ENCODE measurements around the gene TOP1. TPM values are rescaled to one million over a fixed set of nuclear protein-coding genes. Genes with fewer than 3 reads are reported as not detected.

The TOP1 gene
- total RNA-seq, 3 donors from 2014 or later (not counting 1 experiment from before 2014, with no cell fraction given): 32.2 to 36.3 (median 36.3) TPM

DNA sequence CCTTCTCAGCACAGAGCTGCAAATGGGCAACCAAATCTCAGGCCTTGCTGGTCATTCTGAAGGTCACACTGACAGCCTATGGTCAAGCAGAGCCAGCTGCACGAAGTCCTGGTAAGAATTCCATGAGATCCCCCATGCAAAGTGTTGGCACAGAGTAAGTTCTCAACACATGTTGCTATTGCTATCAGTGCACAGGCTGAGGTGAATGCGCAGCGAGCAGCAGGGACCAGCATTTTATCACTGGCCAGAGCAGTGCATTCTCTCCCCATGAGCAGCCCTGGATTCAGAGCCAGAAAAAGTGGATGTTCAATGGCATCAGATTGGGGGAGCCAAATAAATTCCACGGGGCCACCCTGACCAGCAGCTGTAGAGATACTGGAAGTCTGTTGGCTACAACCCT is 44.1 kb upstream of the TOP1 start:
- Mint-ChIP-seq H3K4me1 (peaks cover 17 to 25% of the 10 kb centered on the region in 2 donors), H3K27ac (no peak overlapping the region), H3K27me3 (ENCODE audit: low read depth in 2 of 2) (no peaks in the 10 kb centered on the region), H3K4me3 (no peak overlapping the region), H3K36me3 (no peaks in the 10 kb centered on the region), H3K9me3 (no peaks in the 10 kb centered on the region)
- Histone ChIP-seq H3K36me3 (ENCODE audit: control insufficient read depth, insufficient read depth, low read length) (no peaks in the 10 kb centered on the region), H3K27me3 (ENCODE audit: control insufficient read depth, insufficient read depth, low read length) (no peaks in the 10 kb centered on the region), H3K9me3 (ENCODE audit: control insufficient read depth, insufficient read depth, low read length) (no peaks in the 10 kb centered on the region), H3K4me3 (ENCODE audit: low read length) (no peak overlapping the region), H3K27ac (ENCODE audit: low read length) (no peak overlapping the region), H3K4me1 (ENCODE audit: control insufficient read depth, insufficient read depth, low read length) (peaks cover 16% of the 10 kb centered on the region)
- ATAC-seq: no peak
- WGBS (ENCODE audit: insufficient coverage): 92% methylated on average over 4 of the region's 4 CpGs
- DNase-seq: no peak
- TF ChIP-seq, protein P1, sequence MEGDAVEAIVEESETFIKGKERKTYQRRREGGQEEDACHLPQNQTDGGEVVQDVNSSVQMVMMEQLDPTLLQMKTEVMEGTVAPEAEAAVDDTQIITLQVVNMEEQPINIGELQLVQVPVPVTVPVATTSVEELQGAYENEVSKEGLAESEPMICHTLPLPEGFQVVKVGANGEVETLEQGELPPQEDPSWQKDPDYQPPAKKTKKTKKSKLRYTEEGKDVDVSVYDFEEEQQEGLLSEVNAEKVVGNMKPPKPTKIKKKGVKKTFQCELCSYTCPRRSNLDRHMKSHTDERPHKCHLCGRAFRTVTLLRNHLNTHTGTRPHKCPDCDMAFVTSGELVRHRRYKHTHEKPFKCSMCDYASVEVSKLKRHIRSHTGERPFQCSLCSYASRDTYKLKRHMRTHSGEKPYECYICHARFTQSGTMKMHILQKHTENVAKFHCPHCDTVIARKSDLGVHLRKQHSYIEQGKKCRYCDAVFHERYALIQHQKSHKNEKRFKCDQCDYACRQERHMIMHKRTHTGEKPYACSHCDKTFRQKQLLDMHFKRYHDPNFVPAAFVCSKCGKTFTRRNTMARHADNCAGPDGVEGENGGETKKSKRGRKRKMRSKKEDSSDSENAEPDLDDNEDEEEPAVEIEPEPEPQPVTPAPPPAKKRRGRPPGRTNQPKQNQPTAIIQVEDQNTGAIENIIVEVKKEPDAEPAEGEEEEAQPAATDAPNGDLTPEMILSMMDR (IDR thresholded peaks at IDR 0.05): no peak
- intact Hi-C loops (cut with micrococcal nuclease): no loop called here

DNA sequence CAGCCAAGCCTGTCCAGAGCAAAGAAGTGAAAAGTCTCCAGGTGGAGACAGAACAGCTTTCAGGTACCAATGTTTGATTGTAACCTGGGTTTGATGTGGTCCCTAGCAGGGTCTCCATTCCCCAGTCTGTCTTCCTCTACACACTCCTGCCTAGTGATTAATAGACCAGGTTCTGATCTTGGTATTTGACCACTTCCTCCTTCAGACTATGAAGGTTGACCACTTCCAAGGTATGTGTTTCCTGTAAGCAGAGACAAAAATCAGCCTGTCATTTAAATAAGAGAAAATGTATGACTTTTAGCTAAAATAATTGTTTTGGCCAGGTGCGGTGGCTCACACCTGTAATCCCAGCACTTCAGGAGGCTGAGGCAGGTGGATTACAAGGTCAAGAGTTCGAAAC is 41.8 kb upstream of the TOP1 start:
- Histone ChIP-seq H3K27ac (ENCODE audit: low read length) (no peak overlapping the region), H3K4me1 (ENCODE audit: control insufficient read depth, insufficient read depth, low read length) (peaks cover 30% of the 10 kb centered on the region), H3K36me3 (ENCODE audit: control insufficient read depth, insufficient read depth, low read length) (no peaks in the 10 kb centered on the region), H3K4me3 (ENCODE audit: low read length) (no peak overlapping the region), H3K9me3 (ENCODE audit: control insufficient read depth, insufficient read depth, low read length) (no peaks in the 10 kb centered on the region), H3K27me3 (ENCODE audit: control insufficient read depth, insufficient read depth, low read length) (no peaks in the 10 kb centered on the region)
- intact Hi-C loops (cut with micrococcal nuclease): no loop called here
- H3K4me1 Mint-ChIP-seq: peaks cover 32 to 39% of the 10 kb centered on the region in 2 donors
- ATAC-seq (peak; percentile 35 to 65 (median 48)), DNase-seq (no peak)
- no peaks in the 10 kb centered on the region for H3K9me3 Mint-ChIP-seq
- peak overlapping the region; percentile 40 for H3K4me3 Mint-ChIP-seq
- H3K27ac Mint-ChIP-seq: peak overlapping the region; percentile 71 to 75
- no peaks in the 10 kb centered on the region for H3K27me3 Mint-ChIP-seq (ENCODE audit: low read depth in 2 of 2)
- 43% methylated on average over 2 of the region's 2 CpGs for WGBS (ENCODE audit: insufficient coverage)
- no peaks in the 10 kb centered on the region for H3K36me3 Mint-ChIP-seq
- TF ChIP-seq, protein P1 (IDR thresholded peaks at IDR 0.05): no peak

GRCh38 chr20:40990542-40991120 is 38.0 kb upstream of the TOP1 start:
- peak overlapping the region in 1 of 2 donors; percentile 4 for H3K27ac Mint-ChIP-seq
- peak overlapping the region; percentile 25 for H3K4me3 Mint-ChIP-seq

More at GRCh38 chr20:40990542-40991120, 38.0 kb upstream of the TOP1 start:
- Mint-ChIP-seq H3K4me1 (peaks cover 32 to 36% of the 10 kb centered on the region in 2 donors), H3K27me3 (ENCODE audit: low read depth in 2 of 2) (no peaks in the 10 kb centered on the region), H3K36me3 (no peaks in the 10 kb centered on the region), H3K9me3 (no peaks in the 10 kb centered on the region)
- Histone ChIP-seq H3K36me3 (ENCODE audit: control insufficient read depth, insufficient read depth, low read length) (no peaks in the 10 kb centered on the region), H3K4me3 (ENCODE audit: low read length) (no peak overlapping the region), H3K27ac (ENCODE audit: low read length) (peak overlapping the region; percentile 1), H3K27me3 (ENCODE audit: control insufficient read depth, insufficient read depth, low read length) (no peaks in the 10 kb centered on the region), H3K9me3 (ENCODE audit: control insufficient read depth, insufficient read depth, low read length) (no peaks in the 10 kb centered on the region), H3K4me1 (ENCODE audit: control insufficient read depth, insufficient read depth, low read length) (peaks cover 33% of the 10 kb centered on the region)
- DNase-seq (peak; percentile 36 to 79), ATAC-seq (peak; percentile 77 to 93 (median 88))
- WGBS (ENCODE audit: insufficient coverage): 36% methylated on average over 10 of the region's 10 CpGs
- TF ChIP-seq, protein P1 (IDR thresholded peaks at IDR 0.05): peak; percentile 63
- intact Hi-C loops (cut with micrococcal nuclease): loop anchor here (1.0 kb wide), 1 partner anchor 105 kb away; no protein-coding TSS in a partner anchor
